GM12878 (cell line): ENCODE results near the gene LMX1B. TPM values are rescaled to one million over a fixed set of nuclear protein-coding genes. Genes with fewer than 3 reads are reported as not detected.

Experiments
- ATAC-seq: fragments of 200-7000 bp; cut with Tn5 transposase; 3 replicates; pipeline ENCODE4 v1.9.1; 2020; ENCODE audit warnings: mild to moderate bottlenecking, moderate library complexity
- BruUV-seq: library from RNA; stranded (reverse); fragments of 400-500 nt; replicated peaks from 2 replicates; lab custom pipeline; 2021; lab: Mats Ljungman, UMichigan
- CTCF ChIA-PET: fragments of 300-600 bp; sonication (Branson Sonifier 250); formaldehyde crosslinking; extraction: SDS; loops from one replicate; lab custom pipeline; 2021; ENCODE audit warnings: inconsistent platforms; lab: Yijun Ruan, JAX
- POLR2A ChIA-PET: fragments of 350-600 bp; formaldehyde crosslinking; extraction: SDS; loops from one replicate; lab custom pipeline; 2021; ENCODE audit warnings: inconsistent platforms; lab: Charles Lee
- RAD21 ChIA-PET: fragments of 300-600 bp; sonication (Branson Sonifier 250); formaldehyde crosslinking; loops from one replicate; lab custom pipeline; 2023; ENCODE audit warnings: antibody characterized with exemption; ENCODE audit not compliant: unreplicated experiment; lab: Charles Lee
- SMC1A ChIA-PET: fragments of 300-600 bp; sonication (Branson Sonifier 250); formaldehyde crosslinking; loops from one replicate; lab custom pipeline; 2023; ENCODE audit not compliant: unreplicated experiment, uncharacterized antibody; lab: Charles Lee
- DNase-seq: peaks from one replicate; pipeline ENCODE4 v3.0.0-alpha.2; 2011; ENCODE audit warnings: low read depth, low spot score
- FAIRE-seq: peaks from 3 replicates; lab custom pipeline; 2011; peaks lifted over from hg19 to GRCh38; lab: Jason Lieb, UNC
- H2AFZ ChIP-seq: 2 replicates; pipeline ENCODE4 v1.6.0; 2011; ENCODE audit warnings: low read depth, low read length, control low read depth; ENCODE audit not compliant: control insufficient read depth
- H3K27ac ChIP-seq: 2 replicates; pipeline ENCODE4 v1.5.1; 2011; ENCODE audit warnings: control low read depth; ENCODE audit not compliant: control insufficient read depth, insufficient read depth
- H3K27me3 ChIP-seq, 2 experiments: replicated peaks in 1 of 2; 2 replicates each; pipeline versions ENCODE4 v1.6.0 to v1.6.1; 2011; ENCODE audit warnings: low read length in 1 of 2; ENCODE audit not compliant: control insufficient read depth in 2 of 2, insufficient read depth in 2 of 2
- H3K36me3 ChIP-seq, 2 experiments: 2 replicates each; pipeline ENCODE4 v1.5.1; 2011; ENCODE audit warnings: low read length in 1 of 2; ENCODE audit not compliant: control insufficient read depth in 2 of 2, insufficient read depth in 2 of 2
- H3K4me1 ChIP-seq: 2 replicates; pipeline ENCODE4 v1.6.1; 2011; ENCODE audit warnings: mild to moderate bottlenecking, low read length, moderate library complexity, mixed read lengths; ENCODE audit not compliant: control insufficient read depth, insufficient read depth
- H3K4me2 ChIP-seq: 2 replicates; pipeline ENCODE4 v1.6.0; 2011; ENCODE audit warnings: control low read depth; ENCODE audit not compliant: control insufficient read depth, insufficient read depth
- H3K4me3 ChIP-seq: fragments of 200-600 bp; sonication (generic); 2 replicates; pipeline ENCODE4 v1.5.1; 2016
- H3K79me2 ChIP-seq: 2 replicates; pipeline ENCODE4 v1.6.0; 2011; ENCODE audit warnings: low read length; ENCODE audit not compliant: control insufficient read depth, insufficient read depth
- H3K9ac ChIP-seq: 2 replicates; pipeline ENCODE4 v1.8.0; 2011; ENCODE audit warnings: low read length, control low read depth, mixed read lengths; ENCODE audit not compliant: control insufficient read depth, insufficient read depth
- H3K9me3 ChIP-seq: replicated peaks from 3 replicates; pipeline ENCODE4 v1.5.1; 2011; ENCODE audit warnings: mild to moderate bottlenecking, low read length; ENCODE audit not compliant: control insufficient read depth, insufficient read depth
- H4K20me1 ChIP-seq: 2 replicates; pipeline ENCODE4 v1.6.0; 2011; ENCODE audit not compliant: control insufficient read depth, insufficient read depth
- ATF2 ChIP-seq: IDR thresholded peaks from 2 replicates; pipeline ENCODE4 v1.6.1; 2012; ENCODE audit warnings: low read length, inconsistent platforms
- BHLHE40 ChIP-seq, 2 experiments: fragments of 450-650 bp in 1 of 2; IDR thresholded peaks; 2 replicates each; pipeline ENCODE4 v1.6.1; 2011 to 2017; ENCODE audit warnings: low read depth in 2 of 2, borderline replicate concordance in 1 of 2, improper control_type of control experiment in 1 of 2, low read length in 1 of 2, mild to moderate bottlenecking in 1 of 2
- BRCA1 ChIP-seq: IDR thresholded peaks from 2 replicates; pipeline ENCODE4 v1.6.1; 2011; ENCODE audit warnings: low read depth, low read length, improper control_type of control experiment
- CEBPB ChIP-seq, 2 experiments: fragments of 150-350 bp in 1 of 2; IDR thresholded peaks; 2 replicates each; pipeline ENCODE4 v1.6.1; 2012 to 2014; ENCODE audit warnings: low read depth in 2 of 2, low read length in 2 of 2, borderline replicate concordance in 1 of 2, inconsistent platforms in 1 of 2
- CEBPZ ChIP-seq: fragments of 150-350 bp; IDR thresholded peaks from 2 replicates; pipeline ENCODE4 v1.6.1; 2016; ENCODE audit warnings: low read depth, low read length
- HDAC6 ChIP-seq: fragments of 200-600 bp; sonication (generic); IDR thresholded peaks from one replicate; pipeline ENCODE4 v1.8.0; 2017; ENCODE audit warnings: antibody characterized with exemption; ENCODE audit not compliant: unreplicated experiment
- KDM1A ChIP-seq: fragments of 200-600 bp; sonication (generic); IDR thresholded peaks from 2 replicates; pipeline ENCODE4 v1.6.1; 2016; ENCODE audit warnings: borderline replicate concordance
- NKRF ChIP-seq: fragments of 450-650 bp; conservative IDR thresholded peaks from 2 replicates; pipeline ENCODE4 v1.6.1; 2017; ENCODE audit warnings: mild to moderate bottlenecking, moderate library complexity
- SIN3A ChIP-seq: IDR thresholded peaks from 2 replicates; pipeline ENCODE4 v1.6.1; 2012; ENCODE audit warnings: low read depth, low read length, improper control_type of control experiment
- STAT1 ChIP-seq: fragments of 450-650 bp; conservative IDR thresholded peaks from 2 replicates; pipeline ENCODE4 v1.6.1; 2014; ENCODE audit warnings: antibody characterized with exemption, mild to moderate bottlenecking
- WRNIP1 ChIP-seq: IDR thresholded peaks from 2 replicates; pipeline ENCODE4 v1.6.1; 2011; ENCODE audit warnings: low read depth, low read length, improper control_type of control experiment, borderline replicate concordance
- WGBS: methylation state at CpG from one replicate; pipeline ENCODE4 v1.1.6; 2016; ENCODE audit warnings: low lambda C conversion rate; ENCODE audit not compliant: insufficient replicate concordance, insufficient coverage; ENCODE audit errors: missing lambda C conversion rate; 5-methylcytosine and 5-hydroxymethylcytosine counted together
- in situ Hi-C: fragments of 300-500 bp; cut with MboI; formaldehyde crosslinking; loops from 9 replicates; pipeline ENCODE4 v1.14.3; 2018; ENCODE audit warnings: mixed read lengths
- intact Hi-C: fragments of 100-400 bp; cut with micrococcal nuclease; formaldehyde crosslinking; loops from one replicate; pipeline ENCODE4 v1.14.2; 2022; ENCODE audit not compliant: unreplicated experiment
- polyA plus RNA-seq, 11 experiments: library from polyadenylated mRNA; depleted of rRNA in 4 of 11; unstranded in 6 of 11; stranded (reverse) in 5 of 11; fragments of >200 nt; fragmentation: Nextera tagmentation in 4 of 11; fragmentation: Illumina TruSeq in 1 of 11; extraction: Ambion mirVana in 4 of 11; extraction: Trizol in 1 of 11; gene quantifications; 1 replicate in 1 of 11; 2 replicates in 10 of 11; pipeline versions ENCODE4 v1.2.1 to v1.2.3, GENCODE V29; 2011 to 2016; ENCODE audit warnings: inconsistent platforms in 2 of 11, missing spikeins in 2 of 11, low read depth in 1 of 11
- total RNA-seq, 4 experiments: library from RNA; depleted of rRNA in 3 of 4; stranded (reverse); fragments of >200 nt in 3 of 4; fragmentation: Illumina TruSeq in 1 of 4; extraction: Trizol in 1 of 4; gene quantifications; 2 replicates each; pipeline versions ENCODE4 v1.2.1 to v1.2.3, GENCODE V29; 2013 to 2021

The LMX1B gene
- total and polyA plus RNA-seq, 10 of the 15 experiments (the other 5 are each of a cell fraction or from before 2014, with no cell fraction given) = not detected

GRCh38 chr9:126738553-126738952, 124.8 kb downstream of the LMX1B start (continued):
- no peak for TF ChIP-seq NKRF

- no peaks in the 10 kb centered on the region for H3K27me3 ChIP-seq
- H2AFZ ChIP-seq = no peak overlapping the region
- intact Hi-C loops (no loop called here), in situ Hi-C loops (no loop called here)
- H3K36me3 ChIP-seq = no peaks in the 10 kb centered on the region
- FAIRE-seq (no peak), ATAC-seq (no peak), DNase-seq (no peak)
- RAD21 ChIA-PET = no interaction called here
- no peaks in the 10 kb centered on the region for H3K79me2 ChIP-seq
- no peak overlapping the region for H3K9ac ChIP-seq
- TF ChIP-seq STAT1 (no peak), CEBPB (IDR thresholded peaks at IDR 0.05; ENCODE audit: borderline replicate concordance in 1 of 2, low read depth in 2 of 2, low read length in 2 of 2) (no peak), ATF2 (no peak), BRCA1 (no peak), HDAC6 (no peak), BHLHE40 (IDR thresholded peaks at IDR 0.05; ENCODE audit: borderline replicate concordance in 1 of 2, low read depth in 2 of 2, low read length in 1 of 2) (no peak), SIN3A (no peak), CEBPZ (no peak), WRNIP1 (no peak), KDM1A (no peak), NKRF (no peak)
- no peak overlapping the region for H3K4me3 ChIP-seq
- POLR2A ChIA-PET = no interaction called here
- no peaks in the 10 kb centered on the region for H4K20me1 ChIP-seq
- no TSS peak for BruUV-seq
- H3K9me3 ChIP-seq = no peaks in the 10 kb centered on the region; the same call in 2 of the 3 replicates
- WGBS = 71% methylated on average over 5 of the region's 5 CpGs
- SMC1A ChIA-PET = interaction anchor here (0.9 to 1.7 kb wide), 2 partner anchors 10 to 36 kb away, joined by 3 to 6 read pairs; no protein-coding TSS in a partner anchor
- no peak overlapping the region for H3K27ac ChIP-seq
- H3K4me1 ChIP-seq = peaks cover 2% of the 10 kb centered on the region; the same call in 1 of the 2 replicates
- CTCF ChIA-PET = interaction anchor here (1.7 to 2.0 kb wide), 4 partner anchors 32 to 40 kb away, joined by 3 to 12 read pairs (median 5); no protein-coding TSS in a partner anchor
- H3K4me2 ChIP-seq = no peak overlapping the region
Observed at GRCh38 chr9:126743041-126743440, 129.3 kb downstream of the LMX1B start.
